Colonic mucosa (tissue), 4 donors: ENCODE measurements around the gene MYRF. TPM values are rescaled to one million over a fixed set of nuclear protein-coding genes. Genes with fewer than 3 reads are reported as not detected.

Experiments used
- DNase-seq: peaks from one replicate; pipeline ENCODE4 v3.0.0-alpha.2; 2020
- H3K27ac ChIP-seq: fragments of 200-600 bp; one replicate; pipeline ENCODE4 v1.8.0; 2021
- H3K27me3 ChIP-seq: fragments of 200-600 bp; one replicate; pipeline ENCODE4 v1.8.0; 2021
- H3K36me3 ChIP-seq: fragments of 200-600 bp; one replicate; pipeline ENCODE4 v1.8.0; 2021
- H3K4me1 ChIP-seq: fragments of 200-600 bp; one replicate; pipeline ENCODE4 v1.8.0; 2021; ENCODE audit warnings: mild to moderate bottlenecking
- H3K4me3 ChIP-seq: fragments of 200-600 bp; one replicate; pipeline ENCODE4 v1.8.0; 2021
- H3K9ac ChIP-seq, 2 donors: one replicate each; pipeline ENCODE4 v1.7.0; 2013; ENCODE audit warnings: control low read depth in 2 of 2, low read depth in 2 of 2, low read length in 2 of 2
- H3K9me3 ChIP-seq: fragments of 200-600 bp; one replicate; pipeline ENCODE4 v1.8.0; 2021
- CTCF ChIP-seq: fragments of 200-600 bp; IDR thresholded peaks from one replicate; pipeline ENCODE4 v1.8.0; 2022; ENCODE audit warnings: antibody characterized with exemption, mild to moderate bottlenecking
- intact Hi-C: fragments of 100-400 bp; cut with DNase I; formaldehyde crosslinking; loops from one replicate; pipeline ENCODE4 v1.14.1; 2022
- total RNA-seq, 2 donors: library from RNA; stranded (reverse); fragmentation: NEBNext Ultra II Directional in 1 of 2; extraction: Animal tissue kit (Norgen Biotek cat#: 25700) in 1 of 2; gene quantifications; one replicate each; pipeline ENCODE4 v1.2.1, GENCODE V29; 2021
- donor health status: healthy.
- donor health status: DM: no; HTN: no; CAD: no.
- donor health status: DM: no; HTN: no; CAD: no.

The MYRF gene
- total RNA-seq, 2 donors from 2014 or later = 8.8 to 14.9 TPM

- peak overlapping the region; percentile 77 for H3K4me3 ChIP-seq
- no peaks in the 10 kb centered on the region for H3K27me3 ChIP-seq
- peaks cover 8% of the 10 kb centered on the region for H3K4me1 ChIP-seq
- DNase-seq = no peak
- H3K36me3 ChIP-seq = no peaks in the 10 kb centered on the region
- H3K27ac ChIP-seq = peak overlapping the region; percentile 89
- no peaks in the 10 kb centered on the region for H3K9me3 ChIP-seq
- intact Hi-C loops = no loop called here
- peak overlapping the region; percentile 83 to 94 for H3K9ac ChIP-seq
- no peak for TF ChIP-seq CTCF
Measured at GRCh38 chr11:61793083-61793828, 40.8 kb downstream of the MYRF start.

GRCh38 chr11:61793829-61794204 lies 41.4 kb downstream of the MYRF start:
- intact Hi-C loops = no loop called here
- no peaks in the 10 kb centered on the region for H3K36me3 ChIP-seq
- DNase-seq = no peak
- H3K9ac ChIP-seq = no peak overlapping the region
- peak overlapping the region; percentile 77 for H3K4me3 ChIP-seq
- TF ChIP-seq CTCF = no peak
- no peaks in the 10 kb centered on the region for H3K9me3 ChIP-seq
- no peak overlapping the region for H3K27ac ChIP-seq
- no peaks in the 10 kb centered on the region for H3K27me3 ChIP-seq
- peaks cover 8% of the 10 kb centered on the region for H3K4me1 ChIP-seq

GRCh38 chr11:61794579-61794978 lies 42.1 kb downstream of the MYRF start:
- Histone ChIP-seq H3K4me3 (no peak overlapping the region), H3K36me3 (no peaks in the 10 kb centered on the region), H3K9ac (no peak overlapping the region), H3K9me3 (no peaks in the 10 kb centered on the region), H3K27me3 (no peaks in the 10 kb centered on the region), H3K27ac (no peak overlapping the region), H3K4me1 (peaks cover 8% of the 10 kb centered on the region)
- intact Hi-C loops = no loop called here
- no peak for TF ChIP-seq CTCF
- no peak for DNase-seq

- Histone ChIP-seq H3K36me3 (no peaks in the 10 kb centered on the region), H3K9me3 (no peaks in the 10 kb centered on the region), H3K27me3 (no peaks in the 10 kb centered on the region), H3K9ac (no peak overlapping the region), H3K4me1 (peaks cover 8% of the 10 kb centered on the region), H3K27ac (no peak overlapping the region), H3K4me3 (no peak overlapping the region)
- no peak for DNase-seq
- intact Hi-C loops = loop anchor here (5.0 kb wide), 2 partner anchors 102 to 152 kb away; no protein-coding TSS in a partner anchor
- no peak for TF ChIP-seq CTCF
Measured at GRCh38 chr11:61795459-61795858, 43.0 kb downstream of the MYRF start.

GRCh38 chr11:61795876-61796526 lies 43.6 kb downstream of the MYRF start:
- H3K36me3 ChIP-seq = no peaks in the 10 kb centered on the region
- peaks cover 8% of the 10 kb centered on the region for H3K4me1 ChIP-seq
- H3K9me3 ChIP-seq = no peaks in the 10 kb centered on the region
- no peak overlapping the region for H3K9ac ChIP-seq
- DNase-seq = no peak
- no peak overlapping the region for H3K4me3 ChIP-seq
- TF ChIP-seq CTCF = no peak
- no peak overlapping the region for H3K27ac ChIP-seq
- no peaks in the 10 kb centered on the region for H3K27me3 ChIP-seq
- intact Hi-C loops = loop anchor here (5.0 kb wide), 2 partner anchors 101 to 151 kb away; no protein-coding TSS in a partner anchor
